ENCODE data around the gene SLFN12L.
"Not testable (repeated sequence)": the region's sequence is repeated elsewhere in the genome, so short reads cannot be mapped to it uniquely, and the experiment has no call there.

The SLFN12L gene

GRCh38 chr17:35496451-35497290 is 40.8 kb downstream of the SLFN12L start:
- no peak for DNase-seq (ENCODE audit: low spot score)

GRCh38 chr17:35493040-35493439 is 44.4 kb downstream of the SLFN12L start:
- DNase-seq (ENCODE audit: low spot score) = no peak

- no peak for DNase-seq (ENCODE audit: low spot score)
Measured at GRCh38 chr17:35491417-35491816, 46.1 kb downstream of the SLFN12L start.

DNA sequence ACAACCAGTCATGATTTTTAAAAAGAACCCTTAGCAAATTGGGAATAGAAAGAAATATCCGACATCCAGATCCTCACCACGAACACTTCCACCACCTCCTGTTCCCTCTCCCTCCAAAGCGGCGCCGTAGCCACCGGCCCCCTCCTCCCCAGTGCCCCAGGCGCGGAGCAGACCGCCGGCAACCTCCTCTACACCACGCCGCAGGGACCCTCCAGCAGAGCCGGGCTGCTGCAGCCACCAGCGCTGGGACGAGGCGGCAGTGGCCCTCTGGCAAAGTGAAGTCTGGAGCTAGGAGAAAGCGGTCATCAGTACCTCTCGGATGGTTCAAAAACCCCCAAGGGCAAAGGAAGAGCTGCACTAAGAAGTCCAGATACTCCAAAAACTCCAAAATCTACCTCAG is 47.5 kb downstream of the SLFN12L start:
- DNase-seq (ENCODE audit: low spot score) = no peak

DNA sequence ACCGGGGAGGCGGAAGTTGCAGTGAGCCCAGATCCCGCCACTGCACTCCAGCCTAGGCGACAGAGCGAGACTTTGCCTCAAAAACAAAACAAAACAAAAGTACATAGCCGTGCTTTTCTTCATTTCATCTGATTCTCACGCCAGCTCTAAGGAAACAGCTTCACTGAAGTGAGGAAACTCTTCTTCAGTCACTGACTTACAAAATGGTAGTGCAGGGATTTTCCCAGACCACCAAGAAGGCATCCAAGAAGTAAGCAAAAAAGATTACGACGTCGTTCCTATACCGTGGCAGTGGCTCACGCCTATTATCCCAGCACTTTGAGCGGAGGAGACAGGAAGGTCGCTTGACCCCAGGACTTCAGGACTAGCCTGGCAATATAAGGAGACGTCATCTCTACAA is 48.5 kb downstream of the SLFN12L start:
- DNase-seq (ENCODE audit: low spot score) = no peak

GRCh38 chr17:35486920-35487732 is 50.4 kb downstream of the SLFN12L start:
- DNase-seq (ENCODE audit: low spot score) = no peak

- no peak for DNase-seq (ENCODE audit: low spot score)
Measured at GRCh38 chr17:35479271-35479670, 58.2 kb downstream of the SLFN12L start.

GRCh38 chr17:35477248-35477647 is 60.2 kb downstream of the SLFN12L start:
- DNase-seq (ENCODE audit: low spot score) = no peak

GRCh38 chr17:35476283-35476820 is 61.1 kb downstream of the SLFN12L start:
- no peak for DNase-seq (ENCODE audit: low spot score)

- DNase-seq (ENCODE audit: low spot score) = no peak
Measured at GRCh38 chr17:35468475-35468874, 69.0 kb downstream of the SLFN12L start.

GRCh38 chr17:35467824-35468223 is 69.7 kb downstream of the SLFN12L start:
- no peak for DNase-seq (ENCODE audit: low spot score)

DNA sequence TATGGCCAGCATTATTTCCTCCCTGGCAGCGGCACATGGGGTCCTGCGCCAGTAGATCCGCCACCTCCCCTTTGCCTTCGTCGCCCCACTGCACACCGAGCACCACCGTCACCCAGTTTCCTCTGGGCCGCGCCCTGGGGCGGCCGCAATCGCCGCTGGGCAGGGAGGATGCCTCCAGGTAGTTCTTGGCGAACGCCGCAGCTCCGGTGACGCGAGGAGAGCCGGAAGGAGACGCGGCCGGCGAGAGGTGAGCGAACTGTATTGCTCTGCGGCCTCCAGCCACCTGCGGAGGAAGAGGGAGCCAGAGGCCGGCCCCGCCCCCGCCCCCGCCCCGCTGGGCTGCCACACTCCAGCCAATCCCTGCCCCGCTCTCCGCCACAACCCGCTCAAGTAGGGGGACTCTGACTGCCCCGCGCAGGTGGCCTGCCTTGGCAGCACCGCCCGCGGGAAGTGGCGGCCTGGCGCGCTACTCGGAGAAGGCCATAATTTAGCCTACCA is 77.1 kb downstream of the SLFN12L start:
- no peak for DNase-seq (ENCODE audit: low spot score)

GRCh38 chr17:35454035-35454434 is 83.4 kb downstream of the SLFN12L start:
- not testable (repeated sequence) for DNase-seq (ENCODE audit: low spot score)

GRCh38 chr17:35453171-35453570 is 84.3 kb downstream of the SLFN12L start:
- DNase-seq (ENCODE audit: low spot score) = no peak

- no peak for DNase-seq (ENCODE audit: low spot score)
Measured at GRCh38 chr17:35449371-35449931, 88.0 kb downstream of the SLFN12L start.

DNA sequence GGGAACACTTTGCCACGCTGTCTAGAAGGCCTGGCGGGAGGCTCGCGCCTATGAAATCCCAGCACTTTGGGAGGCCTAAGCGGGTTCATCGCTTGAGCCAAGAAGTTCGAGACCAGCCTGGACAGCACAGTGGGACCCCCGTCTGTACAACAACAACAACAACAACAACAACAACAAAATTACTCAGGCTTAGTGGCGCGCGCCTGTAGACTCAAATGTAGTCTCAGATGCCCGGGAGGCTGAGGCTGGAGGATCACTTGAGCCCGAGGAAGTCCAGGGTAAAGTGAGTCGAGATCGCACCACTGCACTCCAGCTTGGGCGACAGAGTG is 88.6 kb downstream of the SLFN12L start:
- DNase-seq (ENCODE audit: low spot score) = no peak

GRCh38 chr17:35448214-35448898 is 89.1 kb downstream of the SLFN12L start, which contains the start of gene SLFN13:
Gene SLFN13 (minus strand): TSS chr17:35448766. CDS start chr17:35445680, 3,086 bp downstream.
- DNase-seq (ENCODE audit: low spot score) = peak; percentile 50

DNA sequence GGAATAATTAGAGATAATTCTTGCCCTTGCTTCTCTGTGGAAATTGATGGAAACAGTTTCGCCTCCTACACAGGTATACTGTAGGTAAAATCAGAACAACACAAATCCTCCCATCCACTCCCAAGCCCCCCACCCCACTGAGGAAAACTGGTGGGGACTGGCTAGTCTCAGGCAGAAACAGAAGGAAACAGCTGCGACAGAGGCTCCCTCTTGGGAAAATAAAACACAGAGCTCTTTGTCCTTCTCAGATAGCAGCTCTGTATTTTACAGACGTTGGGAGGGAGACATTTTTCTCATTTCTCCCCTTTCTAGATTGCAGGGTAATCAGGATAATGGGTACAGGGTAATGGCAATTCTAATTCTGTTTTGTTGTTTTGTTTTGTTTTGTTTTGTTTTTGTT is 90.0 kb downstream of the SLFN12L start:
- DNase-seq (ENCODE audit: low spot score) = no peak

- no peak for DNase-seq (ENCODE audit: low spot score)
Measured at GRCh38 chr17:35438433-35438832, 99.0 kb downstream of the SLFN12L start.

DNA sequence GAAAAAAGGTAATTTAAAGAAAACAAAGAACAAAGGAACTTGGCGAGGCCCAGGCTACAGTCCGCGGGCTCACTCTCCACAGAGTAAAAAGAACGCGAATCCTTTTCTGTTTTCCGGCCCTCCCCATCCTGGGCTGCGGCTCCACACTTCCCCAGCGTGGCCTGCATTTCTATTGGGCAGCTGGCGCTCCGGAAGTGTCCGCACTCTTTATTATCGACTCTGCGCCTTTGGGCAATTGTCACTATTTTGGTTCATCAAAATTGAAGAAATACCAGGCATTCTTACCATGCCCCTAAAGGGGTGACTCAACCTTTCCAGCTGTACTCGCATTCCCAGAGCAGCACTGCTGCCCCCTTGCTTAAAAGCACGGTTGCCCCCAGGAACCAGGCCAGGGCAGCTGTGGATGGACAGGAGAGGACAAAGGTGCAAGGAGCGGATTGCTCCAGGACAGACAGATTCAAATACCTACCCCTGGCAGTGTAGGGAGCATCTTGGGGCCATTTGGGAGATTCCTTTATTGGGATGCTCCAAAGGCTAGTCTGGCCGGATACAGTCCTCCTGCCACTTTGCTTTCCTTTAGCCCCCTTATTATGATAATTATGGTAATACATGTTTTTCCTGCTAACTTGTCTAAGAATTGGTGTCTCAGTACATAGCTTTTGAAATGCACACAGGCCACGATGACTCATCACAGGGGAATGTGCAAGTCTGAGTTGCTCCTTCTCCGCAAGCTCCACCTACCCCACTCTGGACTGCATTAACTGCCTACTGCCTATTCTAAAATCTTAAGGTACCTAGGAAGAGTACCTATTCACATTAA is 104.2 kb downstream of the SLFN12L start:
- peak; percentile 99 for DNase-seq (ENCODE audit: low spot score)
